DMS 273 treated with DMSO at 0.1 percent for 48 hours (cell line): Measurements from ENCODE around the gene C7.

Experiments
- DNase-seq: peaks from one replicate; lab custom pipeline; 2025; lab: John Stamatoyannopoulos, UW

C7 gene

DNA sequence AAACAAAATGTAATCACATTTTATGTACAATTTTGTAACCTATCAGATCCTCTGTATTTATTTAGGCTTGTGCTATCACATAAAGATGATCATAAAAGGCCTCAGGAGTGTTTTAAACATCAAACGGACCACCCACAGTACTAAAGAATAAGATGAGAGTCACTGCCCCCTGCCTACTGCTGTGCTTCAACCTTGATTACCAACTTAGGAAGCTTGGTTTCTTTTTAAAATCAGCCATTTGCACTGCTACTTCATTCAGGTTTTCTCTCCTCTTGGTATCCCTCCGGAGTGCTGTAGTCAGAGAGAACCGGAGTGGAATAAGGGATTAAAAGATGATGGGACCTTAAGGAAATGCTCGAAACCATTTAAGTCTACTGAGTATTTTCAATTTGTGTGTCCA is 6.9 kb downstream of the C7 start:
- no peak for DNase-seq

DNA sequence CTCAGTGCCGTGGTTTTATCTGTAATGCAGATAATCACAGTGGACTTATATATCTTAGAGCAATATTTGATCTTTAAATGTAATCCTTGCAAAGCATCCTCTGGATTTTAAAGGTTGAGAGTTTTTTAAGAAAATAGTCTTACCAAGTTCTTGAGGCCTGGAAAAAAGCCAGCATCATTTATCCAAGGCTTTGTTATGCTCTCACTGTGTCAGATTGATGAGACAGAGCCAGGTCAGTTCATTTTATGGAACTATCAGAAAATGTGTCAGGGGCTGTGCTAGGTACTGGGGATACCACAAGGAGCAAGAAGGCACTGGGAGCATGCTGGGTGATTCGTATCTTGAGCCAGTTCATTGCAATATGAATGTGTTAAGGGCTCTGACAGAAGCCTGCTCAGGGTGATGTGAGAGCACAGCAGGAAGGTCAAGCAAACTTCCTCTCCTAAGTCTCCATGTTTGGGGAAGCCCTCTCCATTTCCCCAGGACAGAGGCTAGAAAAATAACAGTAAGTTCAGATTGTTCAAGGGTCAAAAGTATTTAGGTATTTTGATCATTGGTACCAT is 19.7 kb downstream of the C7 start:
- DNase-seq: no peak

DNA sequence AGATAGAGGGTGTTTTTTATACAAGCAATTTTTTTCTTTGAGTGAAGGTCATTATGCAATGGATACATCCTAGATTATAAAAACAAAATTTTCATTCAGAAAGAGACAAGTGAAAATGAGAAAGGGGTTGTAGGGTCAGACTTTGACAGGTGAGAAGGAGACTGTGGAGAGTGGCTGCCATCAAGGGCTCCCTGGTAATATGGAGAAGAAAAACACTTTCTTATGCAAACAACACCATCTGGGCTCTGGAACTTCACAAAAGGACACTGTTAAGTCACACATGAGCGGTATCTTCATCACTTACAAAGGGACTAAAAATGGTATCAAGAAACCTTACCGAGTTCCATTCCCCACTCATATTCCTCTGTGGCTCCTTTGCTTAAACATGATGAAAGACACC is 23.5 kb downstream of the C7 start:
- no peak for DNase-seq

DNA sequence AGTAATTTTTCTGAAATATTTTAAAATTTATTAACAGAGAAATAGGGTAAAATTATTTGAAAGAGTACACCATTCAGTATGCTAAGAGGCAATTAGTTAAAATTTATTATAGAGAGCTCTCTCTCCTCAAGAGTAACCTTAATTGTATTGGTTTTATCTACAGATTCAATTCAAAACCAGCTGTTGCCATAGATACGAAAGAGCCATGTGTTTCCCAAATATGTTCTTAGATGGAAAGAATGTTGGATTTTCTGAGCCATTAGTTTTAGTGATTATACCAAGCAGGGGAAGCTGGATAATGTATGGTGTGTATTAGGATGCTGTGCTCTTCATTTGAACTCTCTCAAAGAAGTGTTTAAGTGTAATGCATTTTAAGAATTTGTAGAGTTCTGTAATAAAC is 27.8 kb downstream of the C7 start:
- no peak for DNase-seq

DNA sequence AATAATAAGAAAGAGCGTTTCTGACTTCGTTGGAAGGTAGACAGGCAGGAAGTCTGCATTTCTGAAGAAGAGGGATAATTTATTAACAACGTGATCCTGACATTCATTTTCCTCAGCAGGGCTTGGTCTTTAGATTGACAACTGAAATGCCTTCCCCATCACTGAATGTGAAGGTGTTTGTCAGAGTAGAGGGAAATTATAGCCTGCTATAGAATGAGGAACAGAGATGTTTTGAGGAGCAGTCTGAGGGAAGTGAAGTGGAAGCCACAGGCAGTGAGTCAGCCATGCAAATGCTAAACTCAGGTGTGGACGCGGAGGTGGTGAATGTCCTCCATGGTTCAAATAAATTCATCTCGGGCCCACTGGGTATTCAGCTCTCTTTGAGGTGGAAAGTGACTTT is 30.5 kb downstream of the C7 start:
- DNase-seq: no peak

DNA sequence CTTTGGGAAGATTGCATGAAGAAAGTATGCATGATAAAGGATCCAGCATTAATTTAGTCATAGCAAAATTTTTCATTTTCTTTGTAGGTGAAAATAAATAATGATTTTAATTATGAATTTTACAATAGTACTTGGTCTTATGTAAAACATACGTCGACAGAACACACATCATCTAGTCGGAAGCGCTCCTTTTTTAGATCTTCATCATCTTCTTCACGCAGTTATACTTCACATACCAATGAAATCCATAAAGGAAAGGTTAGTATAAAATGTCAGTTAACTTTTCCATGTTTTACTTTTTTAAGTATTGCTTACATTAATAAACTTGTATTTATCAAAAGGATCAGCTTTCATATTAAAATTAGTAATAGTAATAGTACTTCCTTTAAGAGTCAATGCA is 35.8 kb downstream of the C7 start:
- peak; percentile 58 for DNase-seq

DNA sequence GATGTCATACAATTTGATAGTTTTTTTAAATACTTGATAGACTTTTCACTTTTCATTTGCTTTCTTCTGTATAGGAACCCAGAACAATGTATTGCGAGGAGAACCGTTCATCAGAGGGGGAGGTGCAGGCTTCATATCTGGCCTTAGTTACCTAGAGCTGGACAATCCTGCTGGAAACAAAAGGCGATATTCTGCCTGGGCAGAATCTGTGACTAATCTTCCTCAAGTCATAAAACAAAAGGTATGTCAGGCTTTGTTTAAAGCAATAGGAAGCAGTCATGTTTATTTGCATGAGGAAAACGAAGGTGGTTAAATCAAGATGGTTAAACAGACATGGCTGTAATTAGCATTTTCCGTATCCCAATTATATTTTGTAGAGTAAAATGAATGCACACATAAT is 46.0 kb downstream of the C7 start:
- DNase-seq: no peak

DNA sequence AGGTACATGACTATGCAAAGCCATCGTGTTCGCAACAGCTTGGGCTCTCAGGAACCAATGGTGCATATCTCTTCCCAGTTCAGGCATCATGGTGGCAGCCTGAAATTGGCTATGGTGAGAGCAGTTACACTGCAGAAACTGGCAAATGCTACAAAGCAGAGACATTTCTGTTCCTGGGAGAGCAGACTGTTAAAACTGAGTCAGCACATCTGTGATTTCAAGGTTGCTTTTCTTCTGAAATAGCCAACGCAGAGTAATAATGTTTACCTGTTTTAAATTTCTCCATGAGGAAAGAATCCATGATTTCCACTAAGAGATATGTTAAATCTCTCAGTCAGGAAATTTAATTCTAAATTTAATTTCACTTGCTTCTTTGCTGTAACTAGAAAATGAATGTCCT is 47.8 kb downstream of the C7 start:
- DNase-seq: no peak

DNA sequence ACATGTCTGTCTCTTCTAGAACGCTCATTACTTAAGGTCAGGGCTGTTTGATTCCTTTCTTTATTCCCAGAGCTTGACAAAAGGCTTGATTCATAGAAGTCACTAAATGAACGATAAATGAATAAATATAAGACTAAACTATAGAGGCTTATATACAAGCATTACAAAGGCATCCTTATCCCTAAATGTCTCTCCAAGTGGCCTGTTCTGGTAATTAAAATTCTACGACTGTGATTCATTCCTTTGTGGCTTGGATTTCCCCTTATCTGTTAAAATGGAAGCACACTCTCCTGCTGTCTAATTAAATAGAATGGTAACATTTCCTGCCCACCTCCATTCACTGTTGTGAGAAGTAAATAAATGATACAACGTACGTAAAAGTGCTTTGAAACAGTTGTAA is 49.5 kb downstream of the C7 start:
- no peak for DNase-seq

DNA sequence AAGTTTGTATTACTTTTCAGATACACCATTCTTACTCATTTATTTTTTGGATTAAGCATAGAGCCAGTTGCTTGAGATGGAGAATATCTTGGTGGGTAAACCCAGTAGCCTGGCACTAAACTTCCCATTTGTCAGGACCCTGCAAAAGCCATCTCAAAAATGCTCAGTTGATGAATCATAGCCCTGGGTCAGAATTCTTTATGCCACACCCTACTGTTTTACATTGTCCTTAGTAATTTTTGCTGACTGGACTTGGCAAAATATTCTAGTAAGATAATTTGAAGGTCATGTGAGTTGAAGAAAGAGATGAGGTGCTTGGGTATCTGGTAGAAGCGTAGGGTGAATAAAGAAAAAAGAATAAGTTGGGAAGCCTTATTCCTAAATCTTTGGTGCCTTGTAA is 50.7 kb downstream of the C7 start:
- DNase-seq: no peak

DNA sequence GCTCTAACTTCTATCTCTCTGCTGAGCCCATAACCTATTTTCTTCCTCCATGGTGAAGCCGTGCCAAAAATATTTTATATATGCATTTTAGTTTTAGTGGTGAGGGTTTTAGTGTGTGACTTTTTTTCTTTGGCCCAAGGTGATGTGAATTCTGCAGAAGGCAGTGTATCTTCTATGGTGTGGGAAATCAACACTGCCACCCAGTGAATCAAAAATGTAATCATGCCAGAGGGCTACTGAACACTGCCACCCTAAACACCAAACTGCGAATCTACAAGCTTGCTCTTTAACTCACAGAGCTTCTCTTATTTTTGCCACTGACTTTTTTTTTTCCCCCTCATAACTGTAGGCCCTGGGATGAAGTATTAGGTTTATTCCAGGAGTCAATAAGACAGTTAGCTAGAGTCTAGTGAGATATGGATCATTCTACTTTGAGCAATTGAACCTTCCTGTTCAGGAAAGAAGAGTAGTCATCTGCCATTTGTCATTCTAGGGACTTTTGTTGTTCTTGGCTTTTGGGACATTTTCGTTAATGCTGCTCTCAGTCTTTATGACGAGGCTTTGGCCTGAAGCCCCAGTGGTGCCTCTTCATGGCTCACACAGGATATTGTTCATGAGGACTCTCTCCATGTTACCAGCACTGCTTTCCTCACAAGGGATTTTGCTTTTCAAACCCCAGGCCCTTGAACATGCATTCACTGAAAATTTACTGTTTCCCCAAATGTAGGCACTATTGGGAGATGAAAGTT is 53.1 kb downstream of the C7 start:
- no peak for DNase-seq

DNA sequence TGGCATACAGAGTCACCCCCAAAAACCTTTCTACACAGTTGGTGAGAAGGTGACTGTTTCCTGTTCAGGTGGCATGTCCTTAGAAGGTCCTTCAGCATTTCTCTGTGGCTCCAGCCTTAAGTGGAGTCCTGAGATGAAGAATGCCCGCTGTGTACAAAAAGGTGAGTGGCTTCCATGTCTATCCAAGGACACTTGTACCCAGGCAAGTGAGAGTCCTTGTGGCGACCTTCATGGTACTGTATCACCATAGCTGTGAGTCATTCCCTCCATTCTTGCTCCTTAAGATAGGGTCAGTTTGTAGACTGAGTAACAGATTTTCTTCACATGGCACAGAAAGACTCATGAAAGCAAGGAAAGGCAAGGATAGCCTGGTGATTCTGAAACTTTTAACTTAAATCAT is 63.1 kb downstream of the C7 start:
- no peak for DNase-seq

DNA sequence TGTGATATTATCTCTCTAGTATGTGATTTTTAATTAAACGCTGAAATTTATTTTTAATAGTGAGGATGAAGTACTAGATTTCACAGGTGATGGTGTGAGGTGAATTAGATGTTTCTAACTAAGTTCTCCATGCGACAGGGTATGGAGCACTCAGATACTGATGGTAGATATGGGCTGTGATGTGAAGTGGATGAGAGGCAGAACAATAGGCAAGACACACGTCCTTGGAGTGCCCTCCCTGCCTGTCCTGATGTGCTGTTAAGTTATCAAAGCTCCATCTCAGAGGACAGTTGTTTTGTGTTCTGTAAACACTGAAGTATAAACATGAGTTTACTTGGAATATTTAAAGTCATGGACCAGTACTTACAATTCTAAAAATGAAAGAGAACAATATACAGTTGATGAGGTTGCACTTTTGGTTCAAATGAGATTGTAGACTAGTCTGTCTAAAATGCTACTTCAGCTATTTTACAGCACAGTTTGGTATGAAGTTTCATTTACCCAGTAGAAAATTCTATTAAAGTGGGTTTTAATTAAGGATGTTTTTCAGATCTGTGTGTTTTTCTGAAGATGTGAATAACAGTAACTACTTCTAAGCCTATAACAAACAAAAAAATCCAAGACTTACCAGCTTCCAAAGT is 64.2 kb downstream of the C7 start:
- DNase-seq: no peak

DNA sequence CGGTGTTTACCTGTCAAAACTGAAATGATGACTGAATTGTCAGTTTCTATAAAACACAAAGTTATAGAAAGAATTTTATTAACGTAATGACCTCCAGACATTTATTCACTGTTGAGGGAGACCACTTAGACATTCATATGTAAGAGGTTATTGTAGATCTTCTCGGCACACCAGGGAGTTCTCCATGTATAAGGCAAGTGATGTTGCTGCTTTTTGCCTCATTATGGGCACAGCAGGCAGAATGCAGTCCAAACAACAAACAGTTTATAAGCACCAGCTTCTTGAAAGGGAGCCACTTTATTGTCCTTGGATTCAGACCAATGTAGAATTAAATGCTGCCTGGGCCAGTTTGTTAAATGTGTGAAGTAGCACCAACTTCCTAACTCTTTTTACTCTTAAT is 66.7 kb downstream of the C7 start:
- no peak for DNase-seq

DNA sequence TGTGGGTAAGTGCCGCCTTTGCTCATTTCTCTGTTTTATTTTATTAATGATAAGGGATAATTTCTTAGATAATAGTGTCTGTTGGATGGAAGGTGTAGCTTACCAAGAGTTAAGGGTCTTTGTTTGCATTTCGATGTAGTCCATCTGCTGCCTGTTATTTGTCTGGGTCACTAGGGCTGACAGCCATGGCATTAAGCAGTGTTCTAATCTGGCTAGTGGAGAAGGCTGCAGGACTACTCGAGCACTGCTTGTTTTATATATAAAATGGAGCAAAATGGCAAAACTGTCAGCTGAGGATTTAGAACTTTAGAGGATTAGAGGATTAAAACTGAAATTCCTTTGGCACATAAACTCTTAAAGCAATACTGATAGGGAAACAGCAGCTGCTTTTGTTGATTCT is 67.5 kb downstream of the C7 start:
- DNase-seq: no peak

DNA sequence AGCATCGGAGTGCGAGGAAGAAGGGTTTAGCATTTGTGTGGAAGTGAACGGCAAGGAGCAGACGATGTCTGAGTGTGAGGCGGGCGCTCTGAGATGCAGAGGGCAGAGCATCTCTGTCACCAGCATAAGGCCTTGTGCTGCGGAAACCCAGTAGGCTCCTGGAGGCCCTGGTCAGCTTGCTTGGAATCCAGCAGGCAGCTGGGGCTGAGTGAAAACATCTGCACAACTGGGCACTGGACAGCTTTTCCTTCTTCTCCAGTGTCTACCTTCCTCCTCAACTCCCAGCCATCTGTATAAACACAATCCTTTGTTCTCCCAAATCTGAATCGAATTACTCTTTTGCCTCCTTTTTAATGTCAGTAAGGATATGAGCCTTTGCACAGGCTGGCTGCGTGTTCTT is 72.1 kb downstream of the C7 start:
- DNase-seq: no peak

DNA sequence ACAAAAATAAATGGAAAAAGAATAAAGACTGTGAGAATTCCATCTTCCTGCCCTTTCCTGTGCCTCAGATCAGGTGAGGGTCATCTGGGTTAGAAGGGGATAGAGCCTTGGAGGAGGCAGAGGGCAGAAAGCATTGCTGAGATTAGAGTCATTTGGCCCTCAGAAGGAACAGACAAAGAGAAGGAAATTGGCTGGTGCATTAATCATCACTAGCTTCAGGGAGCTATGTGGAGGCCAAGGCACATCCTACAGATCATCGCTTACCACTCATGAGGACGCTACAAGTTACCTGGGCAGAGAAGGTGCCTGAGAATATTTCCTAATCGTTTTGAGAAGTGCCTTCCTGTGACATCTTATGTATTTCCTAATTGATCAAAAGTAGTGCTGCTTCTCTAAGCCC is 74.5 kb downstream of the C7 start:
- no peak for DNase-seq

DNA sequence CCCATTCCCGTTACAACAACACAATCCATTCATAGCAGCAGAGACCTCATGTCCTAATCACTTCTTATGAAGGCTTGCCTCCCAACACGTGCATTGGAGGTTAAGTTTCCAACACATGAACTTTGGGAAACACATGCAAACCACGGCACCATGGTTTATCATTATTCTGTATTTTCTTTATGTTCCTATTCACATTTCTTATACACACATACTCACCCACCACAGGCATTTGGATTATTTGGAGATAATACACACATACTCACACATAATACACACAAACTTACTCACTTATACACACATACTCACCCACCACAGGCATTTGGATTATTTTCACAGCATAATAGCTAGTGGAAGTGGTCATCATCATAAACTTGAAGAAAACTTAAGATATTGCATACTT is 75.6 kb downstream of the C7 start:
- no peak for DNase-seq

DNA sequence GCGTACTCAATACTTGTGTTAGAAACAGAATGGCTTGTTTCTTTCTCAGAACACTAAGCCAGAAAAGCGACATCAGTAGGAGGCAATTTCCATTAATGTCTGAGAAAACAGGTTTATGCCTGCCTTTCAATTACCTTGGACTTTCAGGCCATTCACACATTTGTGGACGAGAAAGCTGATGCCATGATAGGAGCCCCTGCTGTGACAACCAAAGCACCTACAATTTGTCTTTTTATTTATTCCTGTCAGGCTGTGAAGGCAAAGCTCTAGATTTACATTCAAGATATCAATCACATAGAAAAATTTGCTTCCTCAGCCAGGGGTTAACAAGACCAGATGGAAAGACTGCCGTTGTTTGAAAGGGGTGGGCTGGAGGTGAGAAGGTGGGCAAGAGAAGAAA is 76.2 kb downstream of the C7 start:
- DNase-seq: no peak

DNA sequence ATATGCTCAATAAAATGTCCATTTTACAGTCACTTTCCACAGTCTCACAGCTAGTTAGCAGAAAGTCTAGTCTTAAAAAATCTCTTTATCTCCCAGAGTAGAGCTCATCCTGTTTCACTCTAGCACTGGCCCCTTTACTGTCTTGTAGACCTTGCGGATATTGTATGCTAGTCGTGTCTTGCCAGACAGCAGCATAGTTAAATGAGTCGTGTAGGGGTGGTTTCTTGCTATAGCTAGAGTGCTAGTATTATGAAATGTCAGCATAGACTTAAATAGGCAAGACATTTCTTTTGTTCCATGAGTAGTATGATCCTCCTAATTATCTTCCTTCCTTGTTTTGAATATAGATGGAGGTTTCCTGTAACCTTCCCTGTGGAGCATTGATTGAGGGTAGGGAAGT is 77.4 kb downstream of the C7 start:
- DNase-seq: no peak

DNA sequence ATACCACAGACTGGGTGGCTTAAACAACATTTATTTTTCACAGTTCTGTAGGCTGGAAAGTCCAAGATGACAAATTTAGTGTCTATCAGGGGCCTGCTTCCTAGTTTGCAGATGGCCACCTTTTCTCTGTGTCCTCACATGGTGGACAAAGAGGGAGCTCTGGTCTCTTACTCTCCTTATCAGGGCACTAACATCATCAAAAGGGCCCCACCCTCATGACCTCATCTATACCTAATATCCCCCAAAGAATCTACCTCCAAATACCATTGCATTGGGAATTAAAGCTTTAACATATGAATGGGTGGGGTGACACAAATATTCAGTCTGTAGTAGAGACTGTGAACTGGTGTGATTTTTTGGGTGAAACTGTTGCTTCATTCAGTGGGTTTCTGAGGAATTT is 78.1 kb downstream of the C7 start:
- DNase-seq: no peak

DNA sequence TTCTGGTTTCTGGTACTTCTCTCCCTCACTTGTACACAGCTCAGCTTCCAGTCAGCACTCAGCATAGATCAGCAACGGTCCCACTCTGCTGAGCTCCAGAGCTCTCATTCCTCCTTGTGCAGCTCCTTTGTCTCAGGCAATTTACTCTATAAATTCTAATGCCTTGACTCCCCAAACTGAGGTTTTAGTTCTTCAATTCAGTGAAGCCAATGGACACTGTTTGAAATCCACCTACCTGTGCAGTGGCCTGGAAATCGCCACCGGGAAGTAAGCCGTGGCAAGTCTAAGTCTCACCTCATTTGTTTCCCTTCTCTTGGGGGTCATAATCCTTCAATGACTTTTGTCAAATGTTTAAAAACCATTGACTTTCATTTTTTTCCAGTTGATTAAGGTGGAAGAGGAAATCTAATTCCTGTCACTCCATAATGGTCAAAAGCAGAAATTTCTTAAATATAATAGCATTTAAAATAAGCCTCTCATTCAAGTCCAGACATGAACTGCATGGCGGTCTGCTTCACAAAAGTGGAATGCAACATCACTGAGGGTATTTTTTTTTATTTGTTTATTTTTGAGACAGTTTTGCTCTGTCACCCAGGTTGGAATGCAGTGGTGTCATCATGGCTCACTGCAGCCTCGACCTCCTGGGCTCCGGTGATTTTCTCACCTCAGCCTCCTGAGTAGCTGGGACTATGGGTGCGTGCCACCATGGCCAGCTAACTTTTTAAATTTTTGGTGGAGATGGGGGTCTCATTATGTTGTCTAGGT is 79.6 kb downstream of the C7 start:
- no peak for DNase-seq
